ENCODE data around the gene WSB2.

GRCh38 chr12:117998719-117999118, 62.3 kb downstream of the WSB2 start:
- TF ChIP-seq CTCF (IDR thresholded peaks at IDR 0.05; ENCODE audit: poor library complexity, severe bottlenecking) = no peak
- no peak for TF ChIP-seq TAF1 (IDR thresholded peaks at IDR 0.05; ENCODE audit: low read depth)
- TF ChIP-seq, protein P1, sequence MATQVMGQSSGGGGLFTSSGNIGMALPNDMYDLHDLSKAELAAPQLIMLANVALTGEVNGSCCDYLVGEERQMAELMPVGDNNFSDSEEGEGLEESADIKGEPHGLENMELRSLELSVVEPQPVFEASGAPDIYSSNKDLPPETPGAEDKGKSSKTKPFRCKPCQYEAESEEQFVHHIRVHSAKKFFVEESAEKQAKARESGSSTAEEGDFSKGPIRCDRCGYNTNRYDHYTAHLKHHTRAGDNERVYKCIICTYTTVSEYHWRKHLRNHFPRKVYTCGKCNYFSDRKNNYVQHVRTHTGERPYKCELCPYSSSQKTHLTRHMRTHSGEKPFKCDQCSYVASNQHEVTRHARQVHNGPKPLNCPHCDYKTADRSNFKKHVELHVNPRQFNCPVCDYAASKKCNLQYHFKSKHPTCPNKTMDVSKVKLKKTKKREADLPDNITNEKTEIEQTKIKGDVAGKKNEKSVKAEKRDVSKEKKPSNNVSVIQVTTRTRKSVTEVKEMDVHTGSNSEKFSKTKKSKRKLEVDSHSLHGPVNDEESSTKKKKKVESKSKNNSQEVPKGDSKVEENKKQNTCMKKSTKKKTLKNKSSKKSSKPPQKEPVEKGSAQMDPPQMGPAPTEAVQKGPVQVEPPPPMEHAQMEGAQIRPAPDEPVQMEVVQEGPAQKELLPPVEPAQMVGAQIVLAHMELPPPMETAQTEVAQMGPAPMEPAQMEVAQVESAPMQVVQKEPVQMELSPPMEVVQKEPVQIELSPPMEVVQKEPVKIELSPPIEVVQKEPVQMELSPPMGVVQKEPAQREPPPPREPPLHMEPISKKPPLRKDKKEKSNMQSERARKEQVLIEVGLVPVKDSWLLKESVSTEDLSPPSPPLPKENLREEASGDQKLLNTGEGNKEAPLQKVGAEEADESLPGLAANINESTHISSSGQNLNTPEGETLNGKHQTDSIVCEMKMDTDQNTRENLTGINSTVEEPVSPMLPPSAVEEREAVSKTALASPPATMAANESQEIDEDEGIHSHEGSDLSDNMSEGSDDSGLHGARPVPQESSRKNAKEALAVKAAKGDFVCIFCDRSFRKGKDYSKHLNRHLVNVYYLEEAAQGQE (IDR thresholded peaks at IDR 0.05; ENCODE audit: borderline replicate concordance) = no peak
- no peak for TF ChIP-seq EZH2 (IDR thresholded peaks at IDR 0.05; ENCODE audit: borderline replicate concordance, insufficient read depth, low read length, poor library complexity, severe bottlenecking)
- no peak for TF ChIP-seq EP300 (conservative IDR thresholded peaks at IDR 0.05; ENCODE audit: poor library complexity, severe bottlenecking)
- no peak for TF ChIP-seq SMC3 (conservative IDR thresholded peaks at IDR 0.05; ENCODE audit: poor library complexity)
- no peak for TF ChIP-seq POLR2AphosphoS5 (IDR thresholded peaks at IDR 0.05)
